Activated T-helper 1 cell treated with anti-CD3 and anti-CD28 coated beads, Interleukin-12 subunit alpha, Interleukin-12 subunit beta, Interleukin-2, Interleukin-4 antibody, amounts not matched to agents 30 ng/mL and 10 ng/mL and 1 ng/mL, durations not matched to agents 14 hours and 24 hours and 36 hours (primary cell): ENCODE data around the gene ADAMTS8. TPM values are rescaled to one million over a fixed set of nuclear protein-coding genes. Genes with fewer than 3 reads are reported as not detected.
"Not testable (repeated sequence)": the region's sequence is repeated elsewhere in the genome, so short reads cannot be mapped to it uniquely, and the experiment has no call there.

Experiments used
- DNase-seq: peaks from one replicate; pipeline ENCODE4 v3.0.0; 2021; ENCODE audit warnings: low spot score
- H3K27ac Mint-ChIP-seq: one replicate; pipeline ENCODE4 v1.8.0; 2021; ENCODE audit warnings: mild to moderate bottlenecking, mixed read lengths
- H3K27me3 Mint-ChIP-seq: one replicate; pipeline ENCODE4 v1.8.0; 2022; ENCODE audit warnings: mild to moderate bottlenecking, moderate library complexity, mixed read lengths; ENCODE audit not compliant: insufficient read depth
- H3K36me3 Mint-ChIP-seq: one replicate; pipeline ENCODE4 v1.8.0; 2021; ENCODE audit warnings: low read depth, mixed read lengths
- H3K4me1 Mint-ChIP-seq: one replicate; pipeline ENCODE4 v1.8.0; 2021; ENCODE audit warnings: low read depth, mixed read lengths
- H3K4me3 Mint-ChIP-seq: one replicate; pipeline ENCODE4 v1.8.0; 2021; ENCODE audit warnings: mild to moderate bottlenecking, moderate library complexity, mixed read lengths
- H3K9me3 Mint-ChIP-seq: one replicate; pipeline ENCODE4 v1.8.0; 2021; ENCODE audit warnings: mixed read lengths
- intact Hi-C: fragments of 100-400 bp; cut with micrococcal nuclease; formaldehyde crosslinking; loops from one replicate; pipeline ENCODE4 v1.15.1; 2024
- total RNA-seq: library from RNA; stranded (reverse); gene quantifications from 2 replicates; pipeline ENCODE4 v1.2.3, GENCODE V29; 2022

Gene ADAMTS8
- total RNA-seq, 1 donor from 2014 or later = not detected

DNA sequence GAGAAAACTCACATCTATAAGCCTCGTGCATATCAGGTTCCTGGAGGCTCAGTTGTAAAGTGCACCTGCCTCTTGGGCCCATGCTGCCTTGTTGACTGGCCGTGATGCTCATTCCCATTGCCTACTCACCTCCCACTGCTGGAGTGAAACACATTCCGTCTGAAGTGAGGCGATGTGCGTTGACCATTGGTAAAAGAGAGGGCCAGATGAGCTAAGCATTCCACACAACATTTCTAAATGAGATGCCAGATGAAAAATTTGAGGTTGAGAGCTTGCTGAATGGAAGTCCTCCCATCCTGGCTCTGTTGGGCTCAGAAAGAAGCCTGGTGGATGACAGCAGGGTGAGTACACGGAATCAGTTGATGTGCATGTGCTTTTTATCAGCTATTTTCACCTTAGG is 11.5 kb upstream of the ADAMTS8 start:
- Mint-ChIP-seq H3K27me3 (peaks cover 6% of the 10 kb centered on the region), H3K36me3 (no peaks in the 10 kb centered on the region), H3K4me3 (no peak overlapping the region), H3K27ac (no peak overlapping the region), H3K9me3 (no peaks in the 10 kb centered on the region), H3K4me1 (peaks cover 19% of the 10 kb centered on the region)
- DNase-seq = no peak
- intact Hi-C loops = loop anchor here (5.0 to 10.0 kb wide), 3 partner anchors 225 to 1232 kb away; no protein-coding TSS in a partner anchor

DNA sequence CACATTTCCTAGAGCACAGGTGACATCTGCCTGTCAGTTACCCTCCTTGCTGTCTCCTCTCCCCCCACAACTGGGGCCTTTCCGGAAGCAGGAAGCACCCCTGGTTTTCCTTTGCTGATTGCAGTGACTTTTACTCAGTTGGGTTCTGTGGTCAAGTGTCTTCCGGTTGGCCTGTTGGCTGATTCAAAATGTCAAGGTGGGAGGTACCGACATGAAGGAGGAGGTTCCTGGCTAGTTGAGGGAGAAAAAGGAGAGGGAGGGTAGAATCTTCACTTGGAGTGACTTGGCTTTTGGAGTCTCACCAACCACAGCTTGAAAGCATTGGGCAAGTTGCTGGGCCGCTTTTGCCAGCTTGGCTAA is 10.7 kb upstream of the ADAMTS8 start:
- H3K36me3 Mint-ChIP-seq = no peaks in the 10 kb centered on the region
- intact Hi-C loops = loop anchor here (5.0 to 10.0 kb wide), 3 partner anchors 226 to 1233 kb away; no protein-coding TSS in a partner anchor
- no peaks in the 10 kb centered on the region for H3K9me3 Mint-ChIP-seq
- peaks cover 6% of the 10 kb centered on the region for H3K27me3 Mint-ChIP-seq
- H3K27ac Mint-ChIP-seq = peak overlapping the region; percentile 7
- no peak overlapping the region for H3K4me3 Mint-ChIP-seq
- DNase-seq = peak; percentile 9
- peaks cover 19% of the 10 kb centered on the region for H3K4me1 Mint-ChIP-seq

DNA sequence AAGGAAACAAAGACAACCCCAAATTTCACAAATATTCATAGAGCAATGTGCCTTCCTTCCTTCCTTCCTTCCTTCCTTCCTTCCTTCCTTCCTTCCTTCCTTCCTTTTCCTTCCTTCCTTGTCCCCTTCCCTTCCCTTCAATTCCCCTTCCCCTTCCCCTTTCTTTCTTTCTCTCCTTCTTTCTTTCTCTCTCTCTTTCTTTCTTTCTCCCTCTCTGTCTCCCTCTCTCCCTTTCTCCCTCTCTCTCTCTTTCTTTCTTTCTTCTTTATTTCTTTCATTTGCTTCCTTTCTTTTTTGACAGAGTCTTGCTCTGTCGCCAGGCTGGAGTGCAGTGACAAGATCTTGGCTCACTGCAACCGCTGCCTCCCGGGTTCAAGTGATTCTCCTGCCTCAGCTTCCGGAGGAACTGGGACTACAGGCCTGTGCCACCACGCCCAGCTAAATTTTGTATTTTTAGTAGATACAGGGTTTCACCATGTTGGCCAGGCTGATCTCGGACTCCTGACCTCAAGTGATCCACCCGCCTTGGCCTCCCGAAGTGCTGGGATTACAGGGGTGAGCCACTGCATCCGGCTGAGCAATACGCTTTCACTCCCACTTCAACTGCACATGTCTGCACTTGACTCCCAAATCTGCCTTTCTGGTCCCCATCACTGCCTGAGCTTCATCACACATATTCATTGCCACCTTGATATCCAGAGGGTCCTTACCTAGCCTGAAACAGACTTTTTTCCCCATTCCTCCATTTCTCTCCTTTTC is 10.2 kb upstream of the ADAMTS8 start:
- not testable (repeated sequence) for H3K4me3 Mint-ChIP-seq, DNase-seq
- intact Hi-C loops = loop anchor here (5.0 to 10.0 kb wide), 3 partner anchors 226 to 1234 kb away; no protein-coding TSS in a partner anchor

DNA sequence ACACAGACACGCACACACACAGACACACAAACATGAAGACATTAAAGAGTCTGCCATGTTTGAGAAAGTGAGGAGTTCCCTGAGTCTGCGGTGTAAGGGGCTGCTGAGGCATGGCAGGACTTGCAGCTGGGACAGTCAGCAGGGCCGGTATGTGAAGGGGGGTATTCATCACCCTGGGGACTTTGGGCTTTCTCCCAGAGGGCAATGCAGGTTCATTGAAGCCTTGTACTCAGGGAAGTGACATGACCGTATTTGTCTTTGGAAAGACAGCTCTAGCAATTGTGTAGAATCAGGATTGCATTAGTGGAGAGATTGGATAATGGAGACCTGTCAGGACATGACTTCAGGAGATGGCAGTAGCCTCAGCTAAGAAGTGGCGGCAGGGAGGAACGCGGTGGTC is 9.4 kb upstream of the ADAMTS8 start:
- H3K4me1 Mint-ChIP-seq = peaks cover 19% of the 10 kb centered on the region
- H3K4me3 Mint-ChIP-seq = no peak overlapping the region
- H3K27ac Mint-ChIP-seq = no peak overlapping the region
- H3K36me3 Mint-ChIP-seq = no peaks in the 10 kb centered on the region
- no peaks in the 10 kb centered on the region for H3K9me3 Mint-ChIP-seq
- peaks cover 11% of the 10 kb centered on the region for H3K27me3 Mint-ChIP-seq
- no peak for DNase-seq
- intact Hi-C loops = loop anchor here (5.0 to 10.0 kb wide), 3 partner anchors 227 to 1234 kb away; no protein-coding TSS in a partner anchor

More for the DNA sequence above, 10.2 kb upstream of the ADAMTS8 start:
- H3K9me3 Mint-ChIP-seq, H3K27me3 Mint-ChIP-seq, H3K36me3 Mint-ChIP-seq: not testable (repeated sequence)
- H3K27ac Mint-ChIP-seq = peak overlapping the region; percentile 7
- peaks cover 19% of the 10 kb centered on the region for H3K4me1 Mint-ChIP-seq

DNA sequence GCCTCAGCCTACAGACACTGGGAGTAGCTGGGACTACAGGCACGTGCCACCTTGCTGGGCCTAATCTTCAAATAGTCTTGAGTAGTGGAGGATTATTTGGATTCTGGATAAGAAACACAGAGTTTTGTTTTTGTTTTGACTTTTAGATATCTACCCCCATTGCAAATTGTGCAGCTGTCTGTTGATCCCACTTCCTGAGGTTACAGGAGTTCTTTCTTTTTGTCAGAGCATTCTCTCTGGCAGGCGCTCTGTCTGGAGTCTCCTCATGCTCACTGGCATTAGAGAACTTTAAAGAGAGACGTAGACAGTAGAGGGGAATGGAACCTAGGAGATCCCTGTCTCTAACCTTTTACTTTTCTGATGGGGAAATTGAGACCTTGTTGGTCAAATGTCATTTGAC is 7.8 kb upstream of the ADAMTS8 start:
- Mint-ChIP-seq H3K9me3 (no peaks in the 10 kb centered on the region), H3K27ac (no peak overlapping the region), H3K4me3 (no peak overlapping the region), H3K36me3 (no peaks in the 10 kb centered on the region), H3K27me3 (peaks cover 10% of the 10 kb centered on the region), H3K4me1 (peaks cover 19% of the 10 kb centered on the region)
- DNase-seq = no peak
- intact Hi-C loops = loop anchor here (5.0 to 10.0 kb wide), 3 partner anchors 229 to 1236 kb away; no protein-coding TSS in a partner anchor

DNA sequence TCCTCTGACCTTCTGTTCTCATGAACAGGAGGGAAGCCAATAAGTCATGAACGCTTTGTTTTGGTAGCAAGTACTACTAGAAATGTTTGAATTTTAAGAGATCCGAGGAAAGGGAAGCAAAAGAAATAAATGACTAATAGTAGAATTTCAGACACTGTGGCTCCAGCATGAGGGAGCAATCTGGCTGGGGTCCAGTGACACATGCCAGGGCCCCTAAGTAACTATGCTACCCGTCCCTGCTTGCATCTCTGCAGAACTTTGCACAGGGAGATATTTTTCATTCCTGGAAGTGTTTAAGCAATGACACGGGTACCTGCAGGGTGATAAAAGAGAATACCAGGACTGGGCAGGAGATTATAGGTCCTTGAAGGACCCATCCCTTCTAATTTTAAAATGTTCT is 7.3 kb upstream of the ADAMTS8 start:
- DNase-seq = no peak
- no peaks in the 10 kb centered on the region for H3K9me3 Mint-ChIP-seq
- peaks cover 14% of the 10 kb centered on the region for H3K27me3 Mint-ChIP-seq
- intact Hi-C loops = loop anchor here (1.0 to 10.0 kb wide), 5 partner anchors 121 to 1237 kb away; partner anchors contain the start of gene ZBTB44
- H3K4me3 Mint-ChIP-seq = no peak overlapping the region
- no peak overlapping the region for H3K27ac Mint-ChIP-seq
- peaks cover 19% of the 10 kb centered on the region for H3K4me1 Mint-ChIP-seq
- H3K36me3 Mint-ChIP-seq = no peaks in the 10 kb centered on the region

DNA sequence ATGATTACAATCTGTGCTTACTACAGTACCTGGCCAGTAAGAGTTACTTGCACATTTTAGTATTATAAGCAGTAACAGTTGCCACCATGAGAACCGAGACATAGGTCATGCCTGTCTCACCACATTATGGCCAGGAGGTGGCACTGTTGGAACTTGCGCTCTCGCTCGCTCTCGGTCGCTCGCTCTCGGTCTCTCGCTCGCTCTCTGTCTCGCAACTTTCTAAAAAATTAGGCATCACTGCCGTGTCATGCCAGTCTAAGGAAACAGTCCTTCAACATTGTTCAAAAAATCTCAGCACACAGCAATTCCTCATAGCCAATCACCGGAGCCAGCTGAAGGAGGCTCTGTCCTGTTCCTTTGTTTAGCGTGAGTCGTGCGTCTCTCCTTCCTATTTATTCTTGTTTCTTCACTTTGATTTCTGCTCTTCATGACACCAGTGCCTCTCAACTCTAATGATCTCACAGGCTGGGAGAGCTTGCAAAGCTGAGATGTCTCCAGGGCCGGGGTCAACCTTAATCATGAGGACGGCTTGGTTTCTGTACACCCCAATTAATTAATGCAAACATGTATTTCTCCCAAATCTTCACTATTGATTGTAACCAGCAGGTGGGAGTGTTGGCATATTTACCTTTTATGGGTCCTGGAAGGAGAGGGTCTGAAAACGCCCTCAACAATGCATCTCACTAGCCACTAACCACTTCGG is 6.3 kb upstream of the ADAMTS8 start:
- DNase-seq = peak; percentile 58
- Mint-ChIP-seq H3K4me3 (no peak overlapping the region), H3K36me3 (no peaks in the 10 kb centered on the region), H3K4me1 (peaks cover 19% of the 10 kb centered on the region), H3K27me3 (peaks cover 24% of the 10 kb centered on the region), H3K27ac (no peak overlapping the region), H3K9me3 (no peaks in the 10 kb centered on the region)
- intact Hi-C loops = loop anchor here (1.0 to 10.0 kb wide), 9 partner anchors 120 to 1238 kb away; partner anchors contain the start of genes PRDM10 and ZBTB44

DNA sequence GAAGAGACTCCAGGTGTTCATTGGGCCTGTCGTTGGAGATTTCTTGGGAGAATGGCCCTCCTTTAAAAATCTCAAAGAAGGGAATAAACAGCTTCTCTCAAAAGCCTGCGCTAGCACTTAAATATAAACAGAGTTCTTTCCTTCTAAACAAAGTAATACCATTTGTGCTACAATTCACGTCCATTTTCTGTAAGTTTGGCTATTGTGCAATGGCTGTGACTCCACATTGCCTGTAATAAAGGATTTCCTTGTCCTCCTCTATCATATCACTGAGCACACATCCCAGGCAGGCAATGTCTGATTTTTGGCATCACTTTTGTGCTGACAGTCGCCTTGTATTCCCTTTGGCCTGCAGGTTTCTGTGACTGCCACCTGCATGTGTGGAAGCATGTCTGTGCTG is 4.9 kb upstream of the ADAMTS8 start:
- Mint-ChIP-seq H3K4me1 (peaks cover 15% of the 10 kb centered on the region), H3K9me3 (no peaks in the 10 kb centered on the region), H3K27me3 (peaks cover 37% of the 10 kb centered on the region), H3K4me3 (no peak overlapping the region), H3K36me3 (no peaks in the 10 kb centered on the region), H3K27ac (no peak overlapping the region)
- DNase-seq = no peak
- intact Hi-C loops = loop anchor here (5.0 to 10.0 kb wide), 4 partner anchors 199 to 431 kb away; partner anchors contain the start of gene PRDM10

DNA sequence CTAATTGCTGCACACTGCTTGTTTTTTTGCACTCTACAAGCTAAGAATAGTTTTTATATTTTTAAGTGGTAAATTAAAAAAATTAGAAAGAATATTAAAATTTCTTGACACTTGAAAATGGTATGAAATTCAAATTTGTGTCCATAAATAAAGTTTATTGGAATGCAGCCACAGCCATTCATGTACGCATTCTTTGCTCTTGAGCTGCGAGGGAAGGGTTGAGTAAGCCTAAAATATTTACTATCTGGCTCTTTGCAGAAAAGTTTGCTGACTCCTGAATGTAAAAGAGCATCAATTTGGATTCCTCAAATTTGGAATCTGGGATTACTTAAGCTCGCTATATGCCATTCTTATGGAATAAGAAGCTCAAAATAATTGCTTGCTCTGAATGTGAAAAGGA is 3.4 kb upstream of the ADAMTS8 start:
- H3K36me3 Mint-ChIP-seq = no peaks in the 10 kb centered on the region
- H3K27me3 Mint-ChIP-seq = peaks cover 41% of the 10 kb centered on the region
- DNase-seq = no peak
- intact Hi-C loops = loop anchor here (1.0 to 10.0 kb wide), 7 partner anchors 42 to 484 kb away; partner anchors contain the start of genes PRDM10 and SNX19
- no peaks in the 10 kb centered on the region for H3K9me3 Mint-ChIP-seq
- H3K4me1 Mint-ChIP-seq = peaks cover 13% of the 10 kb centered on the region
- H3K4me3 Mint-ChIP-seq = no peak overlapping the region
- H3K27ac Mint-ChIP-seq = no peak overlapping the region

DNA sequence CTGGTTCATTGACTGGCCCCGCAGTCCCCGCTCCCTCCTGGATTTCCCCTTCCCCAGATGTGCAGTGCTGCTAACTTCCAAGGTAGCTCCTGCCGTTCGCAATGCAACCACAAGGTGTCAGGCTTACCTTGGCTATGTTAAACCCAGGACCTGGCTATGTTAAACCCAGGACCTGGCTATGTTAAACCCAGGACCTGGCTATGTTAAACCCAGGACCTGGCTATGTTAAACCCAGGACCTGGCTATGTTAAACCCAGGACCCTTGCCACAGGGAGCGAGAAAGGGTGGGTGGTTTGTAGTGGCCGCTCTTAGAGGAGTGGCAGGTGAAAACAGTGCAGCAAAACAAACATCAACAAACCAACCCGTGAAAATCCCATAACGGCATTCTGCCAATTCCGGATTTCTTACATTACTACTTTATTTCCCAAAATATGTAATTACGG is 2.9 kb upstream of the ADAMTS8 start:
- Mint-ChIP-seq H3K4me3 (no peak overlapping the region), H3K9me3 (no peaks in the 10 kb centered on the region), H3K36me3 (no peaks in the 10 kb centered on the region), H3K27me3 (peaks cover 45% of the 10 kb centered on the region), H3K4me1 (peaks cover 13% of the 10 kb centered on the region), H3K27ac (no peak overlapping the region)
- intact Hi-C loops = loop anchor here (1.0 to 10.0 kb wide), 7 partner anchors 42 to 485 kb away; partner anchors contain the start of genes PRDM10 and SNX19
- DNase-seq = peak; percentile 58

DNA sequence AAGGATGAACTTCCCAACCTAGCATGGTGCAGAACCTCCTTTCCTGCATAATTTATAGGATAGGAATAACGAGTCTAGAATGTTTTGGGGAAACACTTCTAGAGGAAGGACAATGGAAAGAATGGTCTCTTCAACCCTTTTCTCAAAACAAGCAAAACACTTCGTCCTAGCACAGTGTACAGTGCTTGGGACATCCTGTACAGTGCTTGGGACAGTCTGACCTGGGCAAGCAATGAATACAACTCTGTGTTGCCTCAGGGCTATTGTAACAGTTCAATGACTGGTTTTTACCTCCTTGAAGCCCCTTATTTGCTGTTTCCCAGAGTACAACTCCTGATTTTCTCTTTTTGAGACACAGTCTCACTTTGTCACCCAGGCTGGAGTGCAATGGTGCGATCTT is 1.6 kb upstream of the ADAMTS8 start:
- intact Hi-C loops = loop anchor here (5.0 to 10.0 kb wide), 4 partner anchors 202 to 428 kb away; partner anchors contain the start of gene PRDM10
- Mint-ChIP-seq H3K9me3 (no peaks in the 10 kb centered on the region), H3K36me3 (no peaks in the 10 kb centered on the region), H3K4me3 (no peak overlapping the region), H3K4me1 (peaks cover 13% of the 10 kb centered on the region), H3K27me3 (peaks cover 52% of the 10 kb centered on the region), H3K27ac (no peak overlapping the region)
- no peak for DNase-seq

DNA sequence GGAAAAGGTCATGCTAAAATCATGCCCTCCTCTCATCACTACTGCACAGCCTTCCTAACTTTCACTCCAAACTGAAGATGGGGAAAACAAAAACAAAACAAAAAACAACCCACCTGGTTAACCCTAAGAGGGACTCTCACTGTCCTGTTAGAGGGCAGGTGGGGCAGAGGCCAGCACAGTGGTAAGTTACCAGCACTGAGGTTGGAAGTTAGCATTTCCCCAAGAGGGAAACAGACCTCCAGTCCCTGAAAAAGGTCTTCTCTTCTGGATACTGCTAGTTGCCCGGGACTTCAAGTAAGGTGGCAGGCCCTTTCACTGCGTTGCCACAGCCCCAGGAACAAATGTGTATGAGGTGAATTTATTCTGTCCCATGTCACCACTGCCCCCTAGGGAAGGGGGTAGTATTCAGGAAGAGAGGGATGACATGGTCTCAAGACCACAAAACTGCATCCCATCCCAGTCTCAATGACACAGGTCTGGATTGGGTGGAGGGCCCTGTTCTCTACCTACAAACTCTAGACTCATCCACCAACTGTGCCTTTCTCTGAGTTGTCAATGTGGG is 792 bp upstream of the ADAMTS8 start:
- DNase-seq = no peak
- Mint-ChIP-seq H3K27me3 (peaks cover 56% of the 10 kb centered on the region), H3K36me3 (no peaks in the 10 kb centered on the region), H3K27ac (no peak overlapping the region), H3K4me3 (peak overlapping the region; percentile 51), H3K4me1 (peaks cover 13% of the 10 kb centered on the region), H3K9me3 (no peaks in the 10 kb centered on the region)
- intact Hi-C loops = no loop called here
